GM21381 (cell line): ENCODE measurements around the gene F11R.
"Not testable (repeated sequence)": the region's sequence is repeated elsewhere in the genome, so short reads cannot be mapped to it uniquely, and the experiment has no call there.

Experiments
- ATAC-seq: cut with Tn5 transposase; IDR thresholded peaks from one replicate; pipeline ENCODE4 v1.9.1; 2021; ENCODE audit warnings: mild to moderate bottlenecking, moderate library complexity; ENCODE audit not compliant: unreplicated experiment

F11R gene

DNA sequence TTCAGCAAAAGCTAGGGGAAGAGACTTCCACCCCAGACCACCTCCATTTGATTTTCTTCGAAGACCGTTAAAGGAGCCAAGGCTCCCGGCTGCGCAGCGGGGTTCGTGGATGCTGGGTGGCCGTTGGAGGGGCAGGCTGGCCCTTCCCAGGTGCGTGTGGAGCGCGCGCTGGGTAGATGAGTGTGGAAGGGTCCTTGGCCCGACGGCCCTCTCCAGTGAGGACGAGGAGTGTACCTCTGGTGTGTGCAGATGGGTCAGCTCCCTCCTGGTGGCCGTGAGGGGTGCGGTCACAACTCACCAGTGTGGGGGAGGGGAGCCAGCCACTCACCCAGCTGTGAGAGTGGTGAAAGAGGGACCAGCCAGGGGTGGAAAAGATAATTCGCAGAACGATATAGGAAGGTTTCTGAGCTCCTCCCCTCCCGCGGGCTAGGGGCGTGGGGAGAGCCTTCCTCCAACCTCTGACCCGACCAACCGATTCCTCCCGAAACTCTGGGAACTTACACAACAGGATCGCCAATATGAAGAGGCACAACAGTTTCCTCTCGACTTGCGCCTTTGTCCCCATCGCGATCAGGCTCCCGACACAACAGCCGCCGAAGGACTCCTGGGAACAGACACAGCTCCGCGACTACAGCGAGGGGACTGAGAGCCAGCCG lies at the start of gene F11R:
Gene F11R (minus strand): TSS at position 644 of the 656 bp plus-strand sequence. CDS start 79 bp downstream, at position 565.
- peak; percentile 31 for ATAC-seq

GRCh38 chr1:161069731-161070270 lies 48.8 kb upstream of the F11R start, which contains the start of gene ARHGAP30:
Gene ARHGAP30 (minus strand): TSS chr1:161069891. CDS start chr1:161069624, 267 bp downstream.
- ATAC-seq = peak; percentile 82

DNA sequence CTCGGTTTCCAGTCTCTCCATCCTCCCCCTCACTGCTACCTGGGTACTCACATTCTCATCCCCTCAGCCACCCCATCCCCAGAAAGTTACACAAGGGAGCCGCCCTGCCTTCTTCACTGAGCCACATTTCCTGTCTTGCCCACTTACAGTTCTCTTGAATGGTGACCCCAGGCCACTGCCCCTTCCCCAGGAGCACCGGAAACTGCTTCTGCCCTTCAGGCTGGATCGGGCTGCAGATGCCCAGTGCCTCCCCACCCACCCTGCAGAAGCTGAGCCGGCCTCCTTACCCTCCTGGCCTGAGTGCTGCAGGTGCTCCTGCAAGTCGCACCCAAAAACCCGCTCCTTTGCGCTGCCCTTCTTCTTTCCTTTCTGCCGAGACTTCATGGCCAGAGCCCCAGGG lies 48.3 kb upstream of the F11R start:
- ATAC-seq = peak; percentile 5

GRCh38 chr1:161068306-161069234 lies 47.6 kb upstream of the F11R start:
- peak; percentile 49 for ATAC-seq

- ATAC-seq = no peak
Observed at GRCh38 chr1:161066694-161067093, 45.7 kb upstream of the F11R start.

DNA sequence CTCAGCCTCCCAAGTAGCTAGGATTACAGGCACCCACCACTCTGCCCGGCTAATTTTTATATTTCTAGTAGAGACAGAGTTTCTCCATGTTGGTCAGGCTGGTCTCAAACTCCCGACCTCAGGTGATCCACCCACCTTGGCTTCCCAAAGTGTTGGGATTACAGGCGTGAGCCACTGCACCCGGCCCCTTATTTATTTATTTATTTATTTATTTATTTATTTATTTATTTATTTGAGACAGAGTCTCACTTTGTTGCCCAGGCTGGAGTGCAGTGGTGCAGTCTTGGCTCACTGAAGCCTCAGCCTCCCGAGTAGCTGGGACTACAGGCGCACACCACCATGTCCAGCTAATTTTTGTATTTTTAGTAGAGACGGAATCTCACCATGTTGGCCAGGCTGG lies 44.7 kb upstream of the F11R start:
- ATAC-seq = not testable (repeated sequence)

DNA sequence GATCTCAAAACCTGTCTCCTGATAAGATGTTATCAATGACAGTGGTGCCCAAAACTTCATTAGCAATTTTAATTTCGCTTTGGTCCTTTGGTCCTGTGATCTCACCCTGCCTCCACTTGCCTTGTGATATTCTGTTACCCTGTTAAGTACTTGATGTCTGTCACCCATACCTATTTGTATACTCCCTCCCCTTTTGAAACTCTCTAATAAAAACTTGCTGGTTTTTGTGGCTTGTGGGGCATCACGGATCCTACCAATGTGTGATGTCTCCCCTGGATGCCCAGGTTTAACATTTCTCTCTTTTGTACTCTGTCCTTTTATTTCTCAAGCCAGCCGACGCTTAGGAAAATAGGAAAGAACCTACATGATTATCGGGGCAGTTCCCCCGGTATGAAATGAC lies 43.0 kb upstream of the F11R start:
- not testable (repeated sequence) for ATAC-seq

GRCh38 chr1:161061419-161061818 lies 40.5 kb upstream of the F11R start:
- ATAC-seq = no peak

DNA sequence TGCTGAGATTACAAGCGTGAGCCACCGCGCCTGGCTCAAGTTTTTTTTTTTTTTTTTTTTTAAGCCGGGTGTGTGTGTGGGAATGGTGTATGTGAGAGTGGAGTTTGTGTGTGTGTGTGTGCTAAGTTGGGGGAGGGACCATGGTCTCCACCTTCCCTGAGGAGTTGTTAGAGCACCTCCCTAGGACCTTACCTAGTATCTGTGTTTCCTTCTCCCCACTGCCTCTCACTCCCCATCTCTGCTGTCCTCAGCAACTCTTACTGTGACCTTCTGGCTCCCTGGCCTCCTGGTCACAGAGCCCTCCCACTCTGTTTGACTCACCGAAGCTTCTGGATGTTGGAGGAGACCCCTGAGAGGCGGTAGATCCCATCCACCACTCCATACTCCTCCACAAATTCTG lies 38.3 kb upstream of the F11R start:
- ATAC-seq = no peak

- no peak for ATAC-seq
Observed at GRCh38 chr1:161054805-161055204, 33.9 kb upstream of the F11R start.

- no peak for ATAC-seq
Observed at GRCh38 chr1:161054232-161054631, 33.3 kb upstream of the F11R start.

DNA sequence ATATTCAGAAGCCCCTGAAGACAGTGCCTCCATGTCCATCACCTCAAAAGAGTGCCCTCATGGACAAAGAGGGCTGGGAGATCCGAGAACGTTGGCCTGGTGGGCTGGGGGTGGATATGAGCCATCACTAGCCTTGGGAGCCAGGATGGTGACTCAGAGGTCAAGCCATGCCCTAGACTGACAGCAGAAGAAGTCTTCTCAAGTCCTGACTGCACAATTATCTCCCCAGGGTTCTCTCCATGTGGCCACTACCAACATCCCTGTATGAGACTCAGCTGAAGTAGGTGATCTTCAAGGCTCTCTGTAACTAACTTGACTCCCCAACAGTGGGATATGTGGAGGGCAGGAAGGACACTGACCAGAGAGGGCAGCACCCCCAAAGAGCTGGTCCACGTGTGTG lies 31.9 kb upstream of the F11R start:
- no peak for ATAC-seq

DNA sequence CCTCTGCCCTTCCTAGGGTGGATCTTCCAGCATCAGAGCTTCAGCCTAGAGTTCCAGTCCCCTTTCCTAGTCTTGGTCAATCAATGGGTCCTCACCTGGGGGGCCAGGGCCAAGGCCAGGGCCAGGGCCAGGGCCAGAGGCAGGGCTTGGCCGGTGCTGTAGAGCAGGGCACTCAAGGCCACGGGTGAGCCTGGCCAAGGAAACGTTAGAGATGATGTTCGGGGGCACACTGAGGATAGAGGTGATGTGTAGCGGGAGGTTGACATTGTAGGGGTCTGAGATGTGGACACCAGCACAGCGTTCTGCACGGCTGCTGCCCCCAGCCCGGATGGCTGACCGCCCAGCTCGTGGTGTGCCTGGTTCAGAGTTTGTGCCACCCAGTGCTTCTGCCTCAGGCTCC lies 30.3 kb upstream of the F11R start:
- no peak for ATAC-seq

- no peak for ATAC-seq
Observed at GRCh38 chr1:161048949-161049722, 28.2 kb upstream of the F11R start.

DNA sequence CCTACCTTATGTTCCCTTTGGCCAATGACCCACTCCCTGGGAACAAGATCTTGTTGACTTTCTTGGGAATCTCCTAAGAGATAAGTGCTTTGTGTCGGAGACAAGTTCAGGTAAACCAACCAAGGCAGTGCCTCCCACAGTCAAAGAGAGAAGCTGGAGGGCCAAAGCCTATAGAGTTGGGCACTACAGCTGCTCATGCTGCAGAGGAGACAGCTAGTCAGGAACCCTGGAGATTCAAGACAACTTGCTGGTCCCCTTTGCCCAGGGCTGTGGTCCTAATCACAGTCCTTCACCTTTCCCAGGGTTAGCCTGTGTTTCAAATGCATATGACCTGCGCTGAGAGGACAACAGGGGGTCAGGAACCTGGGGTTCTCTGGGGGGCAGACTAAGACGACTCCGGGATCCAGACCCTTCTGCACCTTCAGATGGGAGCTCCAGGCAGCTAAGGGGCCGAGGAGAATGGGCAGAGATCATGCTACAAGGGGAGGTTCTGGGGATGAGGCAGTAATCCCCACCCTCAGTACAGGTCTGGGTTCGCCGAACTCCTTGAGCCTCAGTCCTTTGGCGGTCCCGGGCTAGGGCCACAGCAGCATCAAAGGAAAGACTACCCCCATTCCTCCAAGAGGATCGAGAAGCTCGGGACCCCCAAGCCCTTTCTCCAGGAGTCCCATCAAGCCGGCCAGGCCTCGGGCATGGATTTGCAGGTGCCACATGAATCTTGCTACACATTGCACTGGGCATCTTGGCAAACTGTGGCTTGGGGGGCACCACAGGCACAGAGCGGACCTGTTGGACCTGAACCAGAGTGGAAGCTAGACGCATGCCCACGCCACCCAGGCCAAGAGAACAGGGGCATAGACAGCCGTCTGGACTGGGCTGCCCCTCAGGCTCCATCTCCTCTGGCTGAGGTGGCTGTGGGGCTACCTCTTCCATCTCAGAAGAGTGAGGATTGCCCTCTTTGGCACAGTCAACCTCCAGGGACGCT lies 26.8 kb upstream of the F11R start:
- ATAC-seq = no peak

DNA sequence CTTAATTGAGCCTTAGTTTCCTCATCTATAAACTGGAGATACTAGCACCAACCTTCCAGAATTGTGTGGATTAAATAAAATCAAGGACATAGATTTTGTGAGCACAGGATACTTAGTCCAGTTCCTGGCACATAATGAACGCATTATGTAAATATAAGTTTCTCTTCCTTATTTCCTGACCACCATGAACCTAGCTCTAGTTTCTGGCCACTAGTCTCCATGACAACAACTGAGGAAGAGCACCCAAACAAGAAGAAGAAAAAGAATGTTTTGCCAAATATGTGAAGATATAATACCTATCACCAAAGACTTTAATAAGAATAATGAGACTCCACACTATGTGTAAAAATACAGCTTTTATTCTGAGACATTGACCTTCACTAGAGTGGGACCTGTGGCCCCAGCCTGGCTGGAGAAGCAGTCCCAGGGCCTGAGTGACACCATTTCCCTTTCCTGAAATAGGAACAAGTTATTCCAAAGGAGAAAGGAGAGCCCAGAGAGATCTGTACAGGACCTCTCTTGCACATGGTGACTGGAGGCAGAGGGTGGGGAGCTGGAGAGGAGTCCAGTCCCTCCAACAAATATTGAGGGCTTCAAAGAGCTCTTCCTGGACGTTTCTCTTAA lies 25.8 kb upstream of the F11R start:
- peak; percentile 42 for ATAC-seq

- peak; percentile 59 for ATAC-seq
Observed at GRCh38 chr1:161045736-161046604, 25.0 kb upstream of the F11R start, which contains the start of gene USF1. Gene USF1 (minus strand): TSS chr1:161045977. CDS start chr1:161043275, 2,702 bp downstream.
